ENCODE measurements around the gene TMEM234.

The TMEM234 gene

GRCh38 chr1:32180186-32181060 lies 41.7 kb downstream of the TMEM234 start:
- DNase-seq, result peak in 29 of 58 donors; percentile 9 to 69 (median 37)

GRCh38 chr1:32179443-32180185 lies 42.5 kb downstream of the TMEM234 start, which contains the start of gene TXLNA:
Gene TXLNA, plus strand, starts transcription at chr1:32179675. Its CDS starts 671 bp downstream, at chr1:32180346.
- peak; percentile 66 to 99 (median 91) for DNase-seq

GRCh38 chr1:32179193-32179442 lies 43.0 kb downstream of the TMEM234 start:
- peak in 1 of 58 donors; percentile 55 for DNase-seq

GRCh38 chr1:32178380-32179192 lies 43.6 kb downstream of the TMEM234 start:
- DNase-seq, result no peak

- no peak for DNase-seq
Observed at GRCh38 chr1:32172621-32173245, 49.4 kb downstream of the TMEM234 start.

GRCh38 chr1:32170991-32171390 lies 51.2 kb downstream of the TMEM234 start:
- no peak for DNase-seq

Measured in anterior cingulate cortex (tissue), 58 donors.